Neural cell (in vitro differentiated cells): ENCODE results near the gene ST6GALNAC3. TPM values are rescaled to one million over a fixed set of nuclear protein-coding genes. Genes with fewer than 3 reads are reported as not detected.
A peak's percentile ranks its signal among the peaks of the same experiment; 100 is the strongest.

Experiments used
- H2AFZ ChIP-seq: fragments of 200-600, 300-800 bp; sonication (generic), shearing (Covaris generic); 2 replicates; pipeline ENCODE4 v1.6.0; 2014; ENCODE audit warnings: low read depth, mild to moderate bottlenecking, antibody characterized with exemption, low read length, moderate library complexity
- H3F3A ChIP-seq: fragments of 200-600 bp; shearing (Covaris generic); 2 replicates; pipeline ENCODE4 v1.6.1; 2016; ENCODE audit warnings: mild to moderate bottlenecking, moderate library complexity, mixed read lengths, antibody characterized with exemption, low read length; ENCODE audit not compliant: insufficient read depth, poor library complexity, severe bottlenecking
- H3K27ac ChIP-seq: fragments of 200-600, 300-800 bp; sonication (generic), shearing (Covaris generic); 2 replicates; pipeline ENCODE4 v1.5.1; 2014; ENCODE audit warnings: mild to moderate bottlenecking, low read length, moderate library complexity
- H3K27me3 ChIP-seq: fragments of 300-800, 200-600 bp; sonication (generic), shearing (Covaris generic); 2 replicates; pipeline ENCODE4 v1.6.0; 2014; ENCODE audit warnings: mild to moderate bottlenecking, low read depth, low read length, moderate library complexity; ENCODE audit not compliant: insufficient read depth
- H3K36me3 ChIP-seq: fragments of 300-800, 200-600 bp; sonication (generic), shearing (Covaris generic); 2 replicates; pipeline ENCODE4 v1.5.1; 2014; ENCODE audit warnings: mild to moderate bottlenecking, antibody characterized with exemption, low read length, moderate library complexity; ENCODE audit not compliant: insufficient read depth
- H3K4me2 ChIP-seq: fragments of 300-800, 200-600 bp; sonication (generic), shearing (Covaris generic); 2 replicates; pipeline ENCODE4 v1.6.0; 2014; ENCODE audit warnings: mild to moderate bottlenecking, low read length
- H3K4me3 ChIP-seq: fragments of 300-800, 200-600 bp; sonication (generic), shearing (Covaris generic); 2 replicates; pipeline ENCODE4 v1.5.1; 2014; ENCODE audit warnings: mild to moderate bottlenecking, low read length, moderate library complexity
- H3K79me2 ChIP-seq: fragments of 200-600 bp; shearing (Covaris generic); replicated peaks from 2 replicates; pipeline ENCODE4 v1.6.0; 2014; ENCODE audit warnings: mild to moderate bottlenecking, low read length, moderate library complexity; ENCODE audit not compliant: insufficient read depth
- H3K9ac ChIP-seq: fragments of 300-800, 200-600 bp; sonication (generic), shearing (Covaris generic); 2 replicates; pipeline ENCODE4 v1.6.1; 2016; ENCODE audit warnings: mild to moderate bottlenecking, low read length, mixed read lengths
- H3K9me2 ChIP-seq: fragments of 200-600 bp; shearing (Covaris generic); 2 replicates; pipeline ENCODE4 v1.6.1; 2016; ENCODE audit warnings: mild to moderate bottlenecking, low read length, mixed read lengths; ENCODE audit not compliant: insufficient read depth
- H3K9me3 ChIP-seq: fragments of 200-600, 300-800 bp; sonication (generic), shearing (Covaris generic); 2 replicates; pipeline ENCODE4 v1.6.1; 2016; ENCODE audit warnings: mild to moderate bottlenecking, mixed run types, low read length, moderate library complexity, mixed read lengths
- H4K20me1 ChIP-seq: fragments of 200-600 bp; shearing (Covaris generic); 2 replicates; pipeline ENCODE4 v1.6.1; 2016; ENCODE audit warnings: mild to moderate bottlenecking, mixed run types; ENCODE audit not compliant: insufficient read depth
- CTCF ChIP-seq: fragments of 450-650 bp; IDR thresholded peaks from 2 replicates; pipeline ENCODE4 v1.5.1; 2014; ENCODE audit warnings: antibody characterized with exemption, mild to moderate bottlenecking, moderate library complexity; ENCODE audit not compliant: poor library complexity, severe bottlenecking
- EP300 ChIP-seq: fragments of 450-650 bp; conservative IDR thresholded peaks from 2 replicates; pipeline ENCODE4 v1.6.1; 2014; ENCODE audit warnings: antibody characterized with exemption, mild to moderate bottlenecking, moderate library complexity; ENCODE audit not compliant: poor library complexity, severe bottlenecking
- EZH2 ChIP-seq: fragments of 200-600, 300-800 bp; shearing (Covaris generic), sonication (generic); IDR thresholded peaks from 2 replicates; pipeline ENCODE4 v1.6.1; 2014; ENCODE audit warnings: antibody characterized with exemption, low read length, borderline replicate concordance, mild to moderate bottlenecking; ENCODE audit not compliant: insufficient read depth, poor library complexity, severe bottlenecking
- MXI1 ChIP-seq: fragments of 450-650 bp; conservative IDR thresholded peaks from 2 replicates; pipeline ENCODE4 v1.6.1; 2014; ENCODE audit warnings: antibody characterized with exemption, mild to moderate bottlenecking; ENCODE audit not compliant: poor library complexity, severe bottlenecking
- POLR2AphosphoS5 ChIP-seq: IDR thresholded peaks from 2 replicates; pipeline ENCODE4 v1.6.1; 2012
- RAD21 ChIP-seq: fragments of 450-650 bp; conservative IDR thresholded peaks from 2 replicates; pipeline ENCODE4 v1.6.1; 2014; ENCODE audit warnings: antibody characterized with exemption, mild to moderate bottlenecking, moderate library complexity
- REST ChIP-seq: IDR thresholded peaks from 2 replicates; pipeline ENCODE4 v1.6.1; 2012; ENCODE audit warnings: borderline replicate concordance
- SMC3 ChIP-seq: fragments of 450-650 bp; conservative IDR thresholded peaks from 2 replicates; pipeline ENCODE4 v1.6.1; 2014; ENCODE audit warnings: antibody characterized with exemption, mild to moderate bottlenecking, moderate library complexity; ENCODE audit not compliant: poor library complexity
- TAF1 ChIP-seq: IDR thresholded peaks from 2 replicates; pipeline ENCODE4 v1.6.1; 2012; ENCODE audit warnings: low read depth
- polyA plus RNA-seq: library from polyadenylated mRNA; depleted of rRNA; stranded (reverse); fragments of >200 nt; gene quantifications from 2 replicates; pipeline ENCODE4 v1.2.3, GENCODE V29; 2014

ST6GALNAC3 gene
- polyA plus RNA-seq, 1 donor from 2014 or later, result 3.6 TPM

DNA sequence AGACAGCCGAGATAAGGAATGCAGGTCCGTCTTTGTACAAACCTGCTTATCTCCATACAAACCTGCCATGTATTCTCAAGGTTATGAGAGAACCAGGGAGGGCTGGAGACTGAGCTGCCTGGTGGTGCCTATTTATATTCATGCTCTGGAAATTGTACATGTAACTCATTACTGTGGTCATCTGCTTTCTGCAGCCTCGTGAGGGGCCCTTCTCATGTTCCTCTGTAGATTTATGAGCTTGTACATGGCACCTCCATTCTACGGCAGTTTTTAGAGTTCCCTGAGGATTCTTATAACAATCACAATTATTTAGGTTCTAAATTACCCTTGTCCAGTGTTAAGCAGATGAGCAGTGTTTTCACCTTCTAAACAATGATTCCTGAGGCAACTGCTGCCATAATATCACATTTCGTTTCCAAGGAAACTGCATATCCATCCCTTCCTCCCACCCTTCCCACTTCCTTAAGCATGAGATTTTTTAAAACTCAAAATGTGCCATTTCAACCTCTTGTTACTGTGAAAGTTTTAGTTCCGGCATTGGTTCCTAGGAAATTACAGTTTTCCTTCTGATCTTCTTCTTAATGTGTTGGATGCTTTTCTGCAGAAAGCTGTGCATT lies 112.1 kb downstream of the ST6GALNAC3 start:
- Histone ChIP-seq H3K9me2 (no peaks in the 10 kb centered on the region), H3K27me3 (no peaks in the 10 kb centered on the region), H3K36me3 (no peaks in the 10 kb centered on the region), H4K20me1 (no peaks in the 10 kb centered on the region), H3K9ac (no peak overlapping the region), H3K4me2 (no peak overlapping the region), H3F3A (no peaks in the 10 kb centered on the region), H3K4me3 (peak overlapping the region; percentile 35), H3K79me2 (no peaks in the 10 kb centered on the region), H2AFZ (no peak overlapping the region), H3K27ac (peak overlapping the region; percentile 28), H3K9me3 (no peaks in the 10 kb centered on the region)
- TF ChIP-seq TAF1, result no peak
- no peak for TF ChIP-seq EZH2
- TF ChIP-seq POLR2AphosphoS5, result no peak
- no peak for TF ChIP-seq SMC3
- no peak for TF ChIP-seq EP300
- TF ChIP-seq REST, result no peak
- TF ChIP-seq MXI1, result no peak
- TF ChIP-seq RAD21, result no peak
- no peak for TF ChIP-seq CTCF

DNA sequence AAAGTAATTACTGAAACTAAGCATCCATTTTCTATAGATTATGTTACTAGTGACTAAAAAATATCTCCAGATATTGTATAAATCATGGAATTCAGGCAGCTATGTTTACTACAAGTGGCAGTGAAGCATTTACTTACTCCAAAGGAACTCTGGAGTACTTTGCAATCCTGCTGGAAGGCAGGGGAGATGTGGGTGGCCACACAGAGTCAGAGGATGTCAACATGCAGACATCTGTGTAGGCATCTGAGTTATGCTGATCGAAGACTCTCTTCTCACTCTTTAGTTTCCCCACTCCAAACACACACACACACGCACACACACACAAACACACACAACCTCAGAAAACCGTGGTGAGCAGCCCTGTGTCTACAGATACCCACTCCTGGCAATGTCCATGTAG lies 112.9 kb downstream of the ST6GALNAC3 start:
- H3K79me2 ChIP-seq, result no peaks in the 10 kb centered on the region
- no peak overlapping the region for H3K4me2 ChIP-seq
- no peak overlapping the region for H3K4me3 ChIP-seq
- TF ChIP-seq RAD21 (no peak), SMC3 (no peak), CTCF (no peak), REST (no peak), MXI1 (no peak), EP300 (no peak), EZH2 (no peak), POLR2AphosphoS5 (no peak), TAF1 (no peak)
- H3K9ac ChIP-seq, result no peak overlapping the region
- no peaks in the 10 kb centered on the region for H3K27me3 ChIP-seq
- H2AFZ ChIP-seq, result no peak overlapping the region
- H3K9me3 ChIP-seq, result no peaks in the 10 kb centered on the region
- no peaks in the 10 kb centered on the region for H4K20me1 ChIP-seq
- H3K36me3 ChIP-seq, result no peaks in the 10 kb centered on the region
- H3K27ac ChIP-seq, result no peak overlapping the region
- H3K9me2 ChIP-seq, result no peaks in the 10 kb centered on the region
- no peaks in the 10 kb centered on the region for H3F3A ChIP-seq
